ENCODE results near the gene MNX1. TPM values are rescaled to one million over a fixed set of nuclear protein-coding genes. Genes with fewer than 3 reads are reported as not detected.

The MNX1 gene
- polyA plus RNA-seq, 1 donor from 2014 or later = not detected

DNA sequence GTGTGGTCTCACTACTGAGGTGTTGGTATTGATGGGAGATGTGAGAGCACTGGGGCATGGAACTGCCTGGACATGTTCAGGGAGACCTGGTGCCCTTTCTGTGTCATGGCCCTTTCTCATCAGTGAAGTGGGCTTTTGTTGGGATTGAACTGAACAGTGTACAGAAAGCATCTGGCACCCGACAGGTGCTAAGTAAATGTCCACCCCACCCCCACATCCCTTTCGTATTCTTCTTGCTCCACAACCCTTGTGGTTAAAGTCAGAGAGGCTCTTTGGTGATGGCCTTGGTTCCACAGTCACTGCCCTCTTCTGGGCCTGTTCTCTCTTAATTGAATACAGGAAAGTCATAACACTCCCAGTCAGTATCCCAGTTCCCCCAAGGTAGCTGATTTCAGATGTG, 55.5 kb downstream of the MNX1 start:
- H3K36me3 ChIP-seq (ENCODE audit: insufficient read depth, low read length) = no peaks in the 10 kb centered on the region

More for the DNA sequence above, 55.5 kb downstream of the MNX1 start:
- Histone ChIP-seq H3K4me3 (ENCODE audit: low read length) (no peak overlapping the region), H3K4me2 (ENCODE audit: low read length) (no peak overlapping the region), H3K27me3 (ENCODE audit: insufficient read depth, low read depth, low read length) (no peaks in the 10 kb centered on the region), H3K9me2 (ENCODE audit: insufficient read depth, low read length) (no peaks in the 10 kb centered on the region), H3F3A (ENCODE audit: insufficient read depth, low read length, poor library complexity, severe bottlenecking) (no peaks in the 10 kb centered on the region), H3K9me3 (ENCODE audit: low read length) (no peaks in the 10 kb centered on the region), H4K20me1 (ENCODE audit: insufficient read depth) (no peaks in the 10 kb centered on the region), H3K27ac (ENCODE audit: low read length) (no peak overlapping the region), H3K79me2 (replicated peaks; ENCODE audit: insufficient read depth, low read length) (peaks cover 19% of the 10 kb centered on the region), H2AFZ (ENCODE audit: low read depth, low read length) (no peak overlapping the region), H3K9ac (ENCODE audit: low read length) (no peak overlapping the region)
- TF ChIP-seq POLR2AphosphoS5 (IDR thresholded peaks at IDR 0.05) (no peak), MXI1 (conservative IDR thresholded peaks at IDR 0.05; ENCODE audit: poor library complexity, severe bottlenecking) (no peak), EZH2 (IDR thresholded peaks at IDR 0.05; ENCODE audit: borderline replicate concordance, insufficient read depth, low read length, poor library complexity, severe bottlenecking) (no peak), SMC3 (conservative IDR thresholded peaks at IDR 0.05; ENCODE audit: poor library complexity) (no peak), TAF1 (IDR thresholded peaks at IDR 0.05; ENCODE audit: low read depth) (no peak), EP300 (conservative IDR thresholded peaks at IDR 0.05; ENCODE audit: poor library complexity, severe bottlenecking) (no peak), RAD21 (conservative IDR thresholded peaks at IDR 0.05) (no peak)
- TF ChIP-seq, protein P1, sequence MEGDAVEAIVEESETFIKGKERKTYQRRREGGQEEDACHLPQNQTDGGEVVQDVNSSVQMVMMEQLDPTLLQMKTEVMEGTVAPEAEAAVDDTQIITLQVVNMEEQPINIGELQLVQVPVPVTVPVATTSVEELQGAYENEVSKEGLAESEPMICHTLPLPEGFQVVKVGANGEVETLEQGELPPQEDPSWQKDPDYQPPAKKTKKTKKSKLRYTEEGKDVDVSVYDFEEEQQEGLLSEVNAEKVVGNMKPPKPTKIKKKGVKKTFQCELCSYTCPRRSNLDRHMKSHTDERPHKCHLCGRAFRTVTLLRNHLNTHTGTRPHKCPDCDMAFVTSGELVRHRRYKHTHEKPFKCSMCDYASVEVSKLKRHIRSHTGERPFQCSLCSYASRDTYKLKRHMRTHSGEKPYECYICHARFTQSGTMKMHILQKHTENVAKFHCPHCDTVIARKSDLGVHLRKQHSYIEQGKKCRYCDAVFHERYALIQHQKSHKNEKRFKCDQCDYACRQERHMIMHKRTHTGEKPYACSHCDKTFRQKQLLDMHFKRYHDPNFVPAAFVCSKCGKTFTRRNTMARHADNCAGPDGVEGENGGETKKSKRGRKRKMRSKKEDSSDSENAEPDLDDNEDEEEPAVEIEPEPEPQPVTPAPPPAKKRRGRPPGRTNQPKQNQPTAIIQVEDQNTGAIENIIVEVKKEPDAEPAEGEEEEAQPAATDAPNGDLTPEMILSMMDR (IDR thresholded peaks at IDR 0.05; ENCODE audit: poor library complexity, severe bottlenecking) = no peak
- TF ChIP-seq, protein P2, sequence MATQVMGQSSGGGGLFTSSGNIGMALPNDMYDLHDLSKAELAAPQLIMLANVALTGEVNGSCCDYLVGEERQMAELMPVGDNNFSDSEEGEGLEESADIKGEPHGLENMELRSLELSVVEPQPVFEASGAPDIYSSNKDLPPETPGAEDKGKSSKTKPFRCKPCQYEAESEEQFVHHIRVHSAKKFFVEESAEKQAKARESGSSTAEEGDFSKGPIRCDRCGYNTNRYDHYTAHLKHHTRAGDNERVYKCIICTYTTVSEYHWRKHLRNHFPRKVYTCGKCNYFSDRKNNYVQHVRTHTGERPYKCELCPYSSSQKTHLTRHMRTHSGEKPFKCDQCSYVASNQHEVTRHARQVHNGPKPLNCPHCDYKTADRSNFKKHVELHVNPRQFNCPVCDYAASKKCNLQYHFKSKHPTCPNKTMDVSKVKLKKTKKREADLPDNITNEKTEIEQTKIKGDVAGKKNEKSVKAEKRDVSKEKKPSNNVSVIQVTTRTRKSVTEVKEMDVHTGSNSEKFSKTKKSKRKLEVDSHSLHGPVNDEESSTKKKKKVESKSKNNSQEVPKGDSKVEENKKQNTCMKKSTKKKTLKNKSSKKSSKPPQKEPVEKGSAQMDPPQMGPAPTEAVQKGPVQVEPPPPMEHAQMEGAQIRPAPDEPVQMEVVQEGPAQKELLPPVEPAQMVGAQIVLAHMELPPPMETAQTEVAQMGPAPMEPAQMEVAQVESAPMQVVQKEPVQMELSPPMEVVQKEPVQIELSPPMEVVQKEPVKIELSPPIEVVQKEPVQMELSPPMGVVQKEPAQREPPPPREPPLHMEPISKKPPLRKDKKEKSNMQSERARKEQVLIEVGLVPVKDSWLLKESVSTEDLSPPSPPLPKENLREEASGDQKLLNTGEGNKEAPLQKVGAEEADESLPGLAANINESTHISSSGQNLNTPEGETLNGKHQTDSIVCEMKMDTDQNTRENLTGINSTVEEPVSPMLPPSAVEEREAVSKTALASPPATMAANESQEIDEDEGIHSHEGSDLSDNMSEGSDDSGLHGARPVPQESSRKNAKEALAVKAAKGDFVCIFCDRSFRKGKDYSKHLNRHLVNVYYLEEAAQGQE (IDR thresholded peaks at IDR 0.05; ENCODE audit: borderline replicate concordance) = no peak

Other genes starting within 250 kb of the MNX1 start
- 65.1 and 68.9 TPM in 2 replicates for gene LMBR1, start 117.5 kb downstream of the MNX1 start, polyA plus RNA-seq
- 12.7 and 22.5 TPM in 2 replicates for gene NOM1, start 61.0 kb downstream of the MNX1 start, polyA plus RNA-seq
- gene UBE3C, start 128.3 kb upstream of the MNX1 start, polyA plus RNA-seq = 39.0 and 46.3 TPM in 2 replicates

All from neural cell (in vitro differentiated cells).